GM21526 (cell line): ENCODE results near the gene TOMT.

Experiments
- ATAC-seq: cut with Tn5 transposase; IDR thresholded peaks from one replicate; pipeline ENCODE4 v1.9.1; 2021; ENCODE audit warnings: moderate library complexity; ENCODE audit not compliant: unreplicated experiment, low FRiP score

The TOMT gene

GRCh38 chr11:72085621-72086351, 19.9 kb upstream of the TOMT start:
- ATAC-seq, result no peak

- no peak for ATAC-seq
These were observed 17.5 kb upstream of the TOMT start for GRCh38 chr11:72088076-72088808.

GRCh38 chr11:72091292-72091691, 14.4 kb upstream of the TOMT start:
- no peak for ATAC-seq

GRCh38 chr11:72098741-72099140, 7.0 kb upstream of the TOMT start:
- no peak for ATAC-seq

GRCh38 chr11:72100009-72100408, 5.7 kb upstream of the TOMT start:
- no peak for ATAC-seq

- no peak for ATAC-seq
These were observed 5.3 kb upstream of the TOMT start for GRCh38 chr11:72100462-72100861.

GRCh38 chr11:72102162-72102561, 3.6 kb upstream of the TOMT start:
- no peak for ATAC-seq

- ATAC-seq, result no peak
These were observed 3.1 kb upstream of the TOMT start for GRCh38 chr11:72102631-72102945.

GRCh38 chr11:72102946-72103753, 2.6 kb upstream of the TOMT start, which contains the start of gene LAMTOR1:
TSS of gene LAMTOR1 (minus strand) at chr11:72103297. CDS start at chr11:72103224, 73 bp downstream.
- peak; percentile 70 for ATAC-seq

- no peak for ATAC-seq
These were observed 2.0 kb upstream of the TOMT start for GRCh38 chr11:72103754-72104167.

- ATAC-seq, result peak; percentile 5
These were observed 5.8 kb downstream of the TOMT start for GRCh38 chr11:72111300-72112142.

GRCh38 chr11:72112143-72112977, 6.6 kb downstream of the TOMT start, which contains the start of gene ANAPC15:
TSS of gene ANAPC15 (minus strand) at chr11:72112695. CDS start at chr11:72111276, 1,419 bp downstream.
- ATAC-seq, result peak; percentile 77

- no peak for ATAC-seq
These were observed 7.5 kb downstream of the TOMT start for GRCh38 chr11:72112978-72113808.

- no peak for ATAC-seq
These were observed 8.8 kb downstream of the TOMT start for GRCh38 chr11:72114570-72114969.

GRCh38 chr11:72116019-72116755, 10.5 kb downstream of the TOMT start:
- no peak for ATAC-seq

- ATAC-seq, result no peak
These were observed 13.5 kb downstream of the TOMT start for GRCh38 chr11:72119198-72119597.

GRCh38 chr11:72120930-72121329, 15.2 kb downstream of the TOMT start:
- ATAC-seq, result no peak

GRCh38 chr11:72122607-72123006, 16.9 kb downstream of the TOMT start:
- no peak for ATAC-seq
